ENCODE measurements around the gene STPG1. TPM values are rescaled to one million over a fixed set of nuclear protein-coding genes. Genes with fewer than 3 reads are reported as not detected.

The STPG1 gene
- total RNA-seq, 4 donors from 2014 or later: 1.0 to 11.5 (median 4.0) TPM

DNA sequence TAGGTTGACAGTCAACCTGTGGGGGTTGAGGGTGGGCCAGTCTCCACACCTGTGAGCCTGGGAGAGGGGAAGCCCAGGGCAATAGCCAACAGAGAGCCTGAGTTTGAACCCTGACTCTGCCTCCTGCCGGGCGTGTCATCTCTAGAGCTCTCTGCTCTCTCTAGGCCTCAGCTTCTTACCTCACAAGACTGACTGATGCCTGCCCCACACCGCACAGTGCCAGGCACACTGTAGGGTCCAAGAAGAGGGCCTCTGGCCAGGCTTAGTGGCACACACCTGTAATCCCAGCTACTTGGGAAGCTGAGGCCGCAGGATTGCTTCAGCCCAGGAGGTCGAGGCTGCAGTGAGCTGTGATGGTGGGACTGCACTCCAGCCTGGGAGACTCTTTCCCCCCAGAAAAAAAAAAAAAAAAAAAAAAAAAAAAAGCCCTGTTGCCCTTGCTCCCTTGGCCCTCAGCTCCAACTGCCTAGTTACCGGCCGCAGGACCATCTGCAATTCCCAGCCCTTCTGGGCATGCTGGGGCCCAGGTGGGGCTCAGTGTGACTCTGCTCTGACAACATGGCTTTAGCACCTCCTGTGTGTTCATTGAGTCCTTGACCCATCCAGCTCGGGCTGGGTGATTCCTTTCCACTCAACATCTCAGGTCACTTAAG is 69.4 kb downstream of the STPG1 start:
- H3K4me3 ChIP-seq: no peak overlapping the region
- intact Hi-C loops (cut with DNase I; ENCODE audit: low total_unique reads): no loop called here
- H3K27me3 ChIP-seq: no peaks in the 10 kb centered on the region
- DNase-seq: no peak
- H3K4me1 ChIP-seq: no peaks in the 10 kb centered on the region
- TF ChIP-seq POLR2A (IDR thresholded peaks at IDR 0.05): no peak
- TF ChIP-seq, protein P1, sequence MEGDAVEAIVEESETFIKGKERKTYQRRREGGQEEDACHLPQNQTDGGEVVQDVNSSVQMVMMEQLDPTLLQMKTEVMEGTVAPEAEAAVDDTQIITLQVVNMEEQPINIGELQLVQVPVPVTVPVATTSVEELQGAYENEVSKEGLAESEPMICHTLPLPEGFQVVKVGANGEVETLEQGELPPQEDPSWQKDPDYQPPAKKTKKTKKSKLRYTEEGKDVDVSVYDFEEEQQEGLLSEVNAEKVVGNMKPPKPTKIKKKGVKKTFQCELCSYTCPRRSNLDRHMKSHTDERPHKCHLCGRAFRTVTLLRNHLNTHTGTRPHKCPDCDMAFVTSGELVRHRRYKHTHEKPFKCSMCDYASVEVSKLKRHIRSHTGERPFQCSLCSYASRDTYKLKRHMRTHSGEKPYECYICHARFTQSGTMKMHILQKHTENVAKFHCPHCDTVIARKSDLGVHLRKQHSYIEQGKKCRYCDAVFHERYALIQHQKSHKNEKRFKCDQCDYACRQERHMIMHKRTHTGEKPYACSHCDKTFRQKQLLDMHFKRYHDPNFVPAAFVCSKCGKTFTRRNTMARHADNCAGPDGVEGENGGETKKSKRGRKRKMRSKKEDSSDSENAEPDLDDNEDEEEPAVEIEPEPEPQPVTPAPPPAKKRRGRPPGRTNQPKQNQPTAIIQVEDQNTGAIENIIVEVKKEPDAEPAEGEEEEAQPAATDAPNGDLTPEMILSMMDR (IDR thresholded peaks at IDR 0.05): no peak
- H3K36me3 ChIP-seq: no peaks in the 10 kb centered on the region
- no peaks in the 10 kb centered on the region for H3K9me3 ChIP-seq
- H3K27ac ChIP-seq: no peak overlapping the region

DNA sequence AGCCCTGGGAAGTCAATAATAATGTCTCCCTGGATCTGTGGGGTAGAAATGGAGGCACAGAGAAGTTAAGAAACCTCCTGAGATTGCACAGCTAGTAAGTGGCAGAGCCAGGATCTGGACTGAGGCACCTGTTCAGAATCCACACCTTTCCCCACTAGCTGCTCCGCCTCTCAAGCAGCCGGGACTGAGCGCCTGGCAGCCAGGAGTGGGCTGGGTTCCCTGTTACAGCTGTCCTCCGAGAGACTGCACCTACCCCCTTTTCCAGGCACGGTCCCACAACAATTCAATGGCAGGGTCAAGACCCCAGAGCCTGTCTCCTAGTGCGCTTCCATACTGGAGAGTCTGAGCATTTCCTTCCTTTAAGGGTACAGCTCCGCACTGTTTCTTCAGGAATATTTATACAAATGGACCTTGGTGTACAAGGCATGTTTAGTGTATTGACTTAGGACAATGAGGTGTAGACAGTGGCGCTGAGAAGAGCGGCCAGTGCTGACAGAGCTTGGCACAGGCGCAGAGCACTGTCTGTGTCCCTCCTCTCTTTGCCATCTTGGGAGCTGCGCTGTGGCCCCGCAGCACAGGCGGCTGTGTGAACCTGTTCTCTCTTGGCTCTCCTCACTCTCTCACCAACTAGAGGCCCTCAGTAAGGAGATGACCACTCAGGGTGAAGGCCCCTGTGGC is 70.0 kb downstream of the STPG1 start:
- no peak overlapping the region for H3K4me3 ChIP-seq
- no peaks in the 10 kb centered on the region for H3K4me1 ChIP-seq
- DNase-seq: no peak
- no peaks in the 10 kb centered on the region for H3K9me3 ChIP-seq
- TF ChIP-seq, protein P1 (IDR thresholded peaks at IDR 0.05): no peak
- TF ChIP-seq POLR2A (IDR thresholded peaks at IDR 0.05): no peak
- H3K27me3 ChIP-seq: no peaks in the 10 kb centered on the region
- intact Hi-C loops (cut with DNase I; ENCODE audit: low total_unique reads): no loop called here
- no peak overlapping the region for H3K27ac ChIP-seq
- no peaks in the 10 kb centered on the region for H3K36me3 ChIP-seq

DNA sequence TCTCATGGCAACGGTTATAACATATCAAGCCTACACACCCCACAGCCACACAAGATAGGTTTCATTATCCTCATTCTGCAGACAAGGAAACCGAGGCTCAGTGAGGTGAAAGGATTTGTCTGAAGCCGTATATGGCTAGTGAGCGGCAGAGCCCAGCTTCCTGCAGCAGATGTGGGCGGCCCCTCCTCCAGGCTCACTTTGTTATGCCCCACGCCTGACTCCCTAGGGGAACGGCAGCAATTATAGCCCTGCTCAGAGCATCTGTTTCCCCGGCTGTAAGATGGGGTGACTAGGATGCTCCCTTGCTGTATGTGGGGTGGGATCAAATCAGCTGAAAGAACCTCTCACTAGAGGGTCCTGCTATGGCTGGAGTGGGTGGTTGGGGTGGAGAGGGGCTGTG is 72.3 kb downstream of the STPG1 start:
- DNase-seq: no peak
- Histone ChIP-seq H3K4me3 (no peak overlapping the region), H3K9me3 (no peaks in the 10 kb centered on the region), H3K27me3 (no peaks in the 10 kb centered on the region), H3K36me3 (no peaks in the 10 kb centered on the region), H3K4me1 (no peaks in the 10 kb centered on the region), H3K27ac (no peak overlapping the region)
- intact Hi-C loops (cut with DNase I; ENCODE audit: low total_unique reads): no loop called here
- TF ChIP-seq, protein P1 (IDR thresholded peaks at IDR 0.05): no peak
- no peak for TF ChIP-seq POLR2A (IDR thresholded peaks at IDR 0.05)

DNA sequence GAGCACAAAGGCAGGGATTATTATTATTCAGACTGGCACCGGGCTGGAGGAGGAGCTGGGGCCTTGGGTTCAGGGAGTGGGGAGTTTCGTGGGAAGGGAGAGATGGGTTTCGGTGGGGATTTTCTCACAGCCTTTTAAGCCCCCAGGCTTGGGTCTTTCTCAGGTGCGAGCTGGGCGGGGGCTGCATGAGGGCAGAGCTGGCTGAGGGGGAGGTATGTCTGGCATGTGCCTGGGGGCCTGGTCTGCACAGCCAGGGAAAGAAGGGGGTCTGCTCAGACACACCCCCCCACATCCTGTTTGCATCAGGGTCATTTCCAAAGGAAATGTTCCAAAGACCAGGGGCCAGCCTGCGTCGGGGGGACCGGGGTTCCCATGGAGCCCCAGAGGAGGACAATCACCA is 72.8 kb downstream of the STPG1 start:
- Histone ChIP-seq H3K4me1 (no peaks in the 10 kb centered on the region), H3K9me3 (no peaks in the 10 kb centered on the region), H3K36me3 (no peaks in the 10 kb centered on the region), H3K27me3 (no peaks in the 10 kb centered on the region), H3K4me3 (no peak overlapping the region), H3K27ac (no peak overlapping the region)
- no peak for DNase-seq
- intact Hi-C loops (cut with DNase I; ENCODE audit: low total_unique reads): no loop called here
- TF ChIP-seq, protein P1 (IDR thresholded peaks at IDR 0.05): no peak
- no peak for TF ChIP-seq POLR2A (IDR thresholded peaks at IDR 0.05)

DNA sequence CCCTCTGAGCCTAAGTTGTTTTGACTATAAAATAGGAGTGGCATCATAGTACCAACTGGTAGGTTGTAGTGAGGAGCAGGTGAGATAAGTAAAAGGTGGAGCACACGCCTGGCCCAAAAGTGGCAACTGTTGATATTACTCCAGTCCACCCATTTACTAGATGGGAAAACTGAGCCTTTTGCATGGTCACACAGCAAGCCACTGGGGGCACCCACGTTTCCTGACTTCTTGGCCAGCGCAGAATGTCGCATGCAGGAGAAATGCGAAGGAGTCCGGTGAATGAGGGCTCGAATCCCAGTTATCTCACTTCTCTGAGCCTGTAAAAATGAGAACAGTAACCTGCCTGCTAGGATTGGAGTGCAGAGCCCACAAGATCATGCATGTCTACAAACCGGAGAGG is 73.6 kb downstream of the STPG1 start:
- no peak for DNase-seq
- intact Hi-C loops (cut with DNase I; ENCODE audit: low total_unique reads): no loop called here
- no peaks in the 10 kb centered on the region for H3K27me3 ChIP-seq
- H3K27ac ChIP-seq: no peak overlapping the region
- no peaks in the 10 kb centered on the region for H3K4me1 ChIP-seq
- H3K9me3 ChIP-seq: no peaks in the 10 kb centered on the region
- H3K4me3 ChIP-seq: no peak overlapping the region
- no peaks in the 10 kb centered on the region for H3K36me3 ChIP-seq
- TF ChIP-seq POLR2A (IDR thresholded peaks at IDR 0.05): no peak
- TF ChIP-seq, protein P1 (IDR thresholded peaks at IDR 0.05): no peak
